Spinal cord (tissue), 10 donors: ENCODE results near the gene AOPEP. TPM values are rescaled to one million over a fixed set of nuclear protein-coding genes. Genes with fewer than 3 reads are reported as not detected.
A peak's percentile ranks its signal among the peaks of the same experiment; 100 is the strongest.

Experiments used
- DNase-seq, 6 donors: peaks; one replicate each; pipeline versions ENCODE4 v3.0.0 to v3.0.0-alpha.2; 2013 to 2015; ENCODE audit warnings: low spot score in 6 of 6, low read depth in 4 of 6
- H3K27ac ChIP-seq: one replicate; pipeline ENCODE4 v1.5.1; 2013; ENCODE audit warnings: low read depth, low read length, control low read depth
- H3K27me3 ChIP-seq: one replicate; pipeline ENCODE4 v1.6.1; 2013; ENCODE audit warnings: low read length; ENCODE audit not compliant: control insufficient read depth, insufficient read depth
- H3K36me3 ChIP-seq: one replicate; pipeline ENCODE4 v1.6.1; 2013; ENCODE audit warnings: low read length; ENCODE audit not compliant: control insufficient read depth, insufficient read depth
- H3K4me1 ChIP-seq: one replicate; pipeline ENCODE4 v1.6.1; 2013; ENCODE audit warnings: low read length; ENCODE audit not compliant: control insufficient read depth, insufficient read depth
- H3K4me3 ChIP-seq: one replicate; pipeline ENCODE4 v1.5.1; 2013; ENCODE audit warnings: low read depth, low read length, control low read depth
- H3K9me3 ChIP-seq: one replicate; pipeline ENCODE4 v1.6.1; 2013; ENCODE audit warnings: low read length; ENCODE audit not compliant: control insufficient read depth, insufficient read depth
- whole genome bisulfite sequencing: methylation state at CpG from one replicate; pipeline ENCODE4 v1.1.5; 2013; ENCODE audit warnings: missing lambda C conversion rate; ENCODE audit not compliant: insufficient coverage; 5-methylcytosine and 5-hydroxymethylcytosine counted together
- polyA plus RNA-seq, 2 donors: library from polyadenylated mRNA; unstranded; fragments of 120-200 nt; gene quantifications; one replicate each; pipeline ENCODE4 v1.2.1, GENCODE V29; 2013; ENCODE audit not compliant: insufficient read length in 2 of 2
- total RNA-seq, 2 donors: library from RNA; depleted of rRNA in 1 of 2; stranded (reverse); fragments of 120-200 nt in 1 of 2; fragments of >200 nt in 1 of 2; gene quantifications; one replicate each; pipeline versions ENCODE4 v1.2.3 to v1.2.4, GENCODE V29; 2013 to 2014
- donor health status: healthy.

AOPEP gene
- total and polyA plus RNA-seq, 4 donors, result 42.8 to 77.4 (median 56.3) TPM

DNA sequence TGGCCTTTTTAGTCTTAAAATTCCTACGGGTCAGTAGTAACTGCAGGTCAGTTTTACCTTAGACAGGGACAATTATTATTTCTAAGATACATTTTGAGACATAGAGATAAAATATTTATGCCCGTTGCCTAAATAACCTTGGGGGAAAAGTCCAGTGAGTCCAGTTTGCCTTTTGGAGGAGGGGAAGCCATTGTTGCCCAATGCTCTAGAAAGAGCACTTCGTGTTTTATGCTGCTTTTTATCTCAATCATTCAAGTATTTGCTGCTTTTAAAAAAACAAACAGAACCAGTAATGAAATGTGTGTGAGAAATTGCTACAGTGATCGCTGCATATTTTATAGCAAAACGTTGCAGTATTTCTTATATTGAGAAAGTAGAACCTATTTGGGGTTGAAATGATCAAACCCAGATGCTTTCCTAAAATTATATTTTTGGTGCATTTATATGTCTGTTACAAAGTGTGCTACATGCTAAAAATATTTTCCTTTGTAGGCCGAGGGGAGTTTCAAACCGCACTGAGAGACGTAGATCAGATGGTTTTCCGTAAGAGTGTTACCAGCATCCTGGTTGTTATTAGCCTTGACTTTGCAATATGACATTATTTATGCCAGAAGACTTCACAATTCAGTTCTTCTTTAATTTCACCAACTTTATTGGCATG lies 266.8 kb downstream of the AOPEP start:
- peaks cover 6% of the 10 kb centered on the region for H3K36me3 ChIP-seq
- no peak overlapping the region for H3K27ac ChIP-seq

DNA sequence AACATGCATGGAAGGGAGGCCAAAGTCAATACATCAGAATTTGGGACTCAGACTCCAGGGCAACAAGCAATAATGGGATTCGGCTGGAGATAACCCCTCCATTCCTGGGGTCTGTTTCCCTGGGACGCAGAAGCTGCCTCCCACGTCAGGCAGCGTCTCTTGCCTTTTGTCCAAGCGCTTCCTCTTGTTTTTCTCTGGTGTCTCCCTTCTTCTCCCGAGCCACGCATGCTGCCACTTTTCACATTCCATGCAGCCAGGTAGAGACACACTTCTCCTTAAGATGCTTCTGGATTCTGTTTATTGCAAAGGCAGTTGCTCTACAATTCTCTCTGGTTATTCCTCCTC lies 267.3 kb downstream of the AOPEP start:
- Histone ChIP-seq H3K9me3 (no peaks in the 10 kb centered on the region), H3K27ac (no peak overlapping the region), H3K27me3 (no peaks in the 10 kb centered on the region), H3K4me1 (no peaks in the 10 kb centered on the region), H3K36me3 (peaks cover 6% of the 10 kb centered on the region), H3K4me3 (no peak overlapping the region)
- no peak for DNase-seq
- 75% methylated on average over 7 of the region's 7 CpGs for WGBS

More for the DNA sequence above, 266.8 kb downstream of the AOPEP start:
- WGBS, result 100% methylated on average over 5 of the region's 9 CpGs
- no peak overlapping the region for H3K4me3 ChIP-seq
- H3K27me3 ChIP-seq, result no peaks in the 10 kb centered on the region
- no peak for DNase-seq
- H3K4me1 ChIP-seq, result no peaks in the 10 kb centered on the region
- no peaks in the 10 kb centered on the region for H3K9me3 ChIP-seq

DNA sequence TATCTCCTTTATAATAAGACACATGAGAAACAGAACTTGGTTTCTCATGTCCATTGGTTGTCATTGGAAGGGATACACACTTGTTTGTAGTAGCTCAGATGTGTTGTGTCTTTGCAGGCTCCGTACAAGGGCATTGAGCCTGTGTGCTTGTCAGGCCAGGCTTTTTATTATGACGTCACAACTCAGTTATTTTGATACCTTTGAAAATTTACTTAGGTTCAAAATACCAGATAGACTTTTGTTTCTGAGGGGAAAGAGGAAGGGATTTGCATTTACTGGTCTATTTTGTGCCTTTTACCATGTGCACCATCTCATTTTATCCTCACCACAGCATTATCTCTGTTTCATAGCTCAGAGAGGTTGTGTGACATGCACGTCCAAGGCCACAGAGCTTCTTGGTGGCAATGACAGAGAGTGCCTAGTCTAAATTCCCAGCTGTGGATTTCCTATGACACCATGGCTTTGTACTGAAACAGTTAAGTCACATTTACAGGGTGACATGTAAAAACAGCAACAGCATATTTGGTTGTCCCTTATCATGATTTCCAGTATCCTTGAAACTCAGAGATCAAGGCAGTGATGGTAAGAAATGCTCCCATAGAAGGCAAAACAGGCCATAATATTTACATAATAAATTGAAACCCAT lies 268.7 kb downstream of the AOPEP start:
- H3K4me3 ChIP-seq, result no peak overlapping the region
- 100% methylated on average over 2 of the region's 3 CpGs for WGBS
- no peak for DNase-seq
- H3K27ac ChIP-seq, result peak overlapping the region; percentile 70
- no peaks in the 10 kb centered on the region for H3K9me3 ChIP-seq
- H3K27me3 ChIP-seq, result no peaks in the 10 kb centered on the region
- no peaks in the 10 kb centered on the region for H3K4me1 ChIP-seq
- peaks cover 6% of the 10 kb centered on the region for H3K36me3 ChIP-seq

DNA sequence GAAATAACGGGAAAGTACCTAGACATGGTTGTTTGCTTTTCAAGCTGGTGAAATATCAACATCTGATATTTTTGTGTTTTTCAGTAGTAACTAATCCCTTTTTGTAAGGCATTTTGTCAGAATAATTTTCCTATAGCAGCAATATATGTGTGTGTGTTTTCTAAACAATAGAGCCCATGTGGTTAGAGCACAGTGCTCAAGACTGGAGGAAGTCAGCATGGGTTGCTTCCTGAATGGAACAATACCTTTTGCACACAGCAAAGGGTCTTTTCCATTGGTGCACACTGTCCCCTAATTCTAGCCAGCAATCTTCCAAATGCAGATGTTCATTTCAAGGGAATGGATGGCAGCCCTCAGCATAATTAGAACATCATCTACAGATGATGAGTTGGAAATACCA lies 270.1 kb downstream of the AOPEP start:
- Histone ChIP-seq H3K4me1 (no peaks in the 10 kb centered on the region), H3K4me3 (no peak overlapping the region), H3K9me3 (no peaks in the 10 kb centered on the region), H3K27me3 (no peaks in the 10 kb centered on the region), H3K27ac (peak overlapping the region; percentile 70), H3K36me3 (peaks cover 3% of the 10 kb centered on the region)
- no CpG with 5 or more reads among the region's 1 CpG for WGBS
- no peak for DNase-seq

DNA sequence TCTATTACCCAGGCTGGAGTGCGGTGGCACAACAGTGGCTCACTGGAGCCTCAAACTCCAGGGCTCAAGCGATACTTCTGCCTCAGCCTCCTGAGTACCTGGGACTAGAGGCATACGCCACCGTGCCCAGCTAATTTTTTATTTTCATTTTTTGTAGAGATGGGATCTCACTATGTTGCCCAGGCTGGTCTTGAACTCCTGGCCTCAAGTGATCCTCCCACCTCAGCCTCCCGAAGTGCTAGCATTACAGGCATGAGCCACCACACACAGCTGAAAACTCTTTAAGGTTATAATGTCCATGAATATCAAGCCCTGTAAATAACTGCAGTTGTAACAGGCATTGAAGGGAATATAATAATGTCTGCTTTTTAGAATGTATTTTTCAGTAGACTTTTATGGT lies 271.2 kb downstream of the AOPEP start:
- H3K4me3 ChIP-seq, result no peak overlapping the region
- H3K4me1 ChIP-seq, result no peaks in the 10 kb centered on the region
- no peak for DNase-seq
- H3K9me3 ChIP-seq, result no peaks in the 10 kb centered on the region
- no peaks in the 10 kb centered on the region for H3K36me3 ChIP-seq
- H3K27ac ChIP-seq, result no peak overlapping the region
- H3K27me3 ChIP-seq, result no peaks in the 10 kb centered on the region
- 100% methylated on average over 4 of the region's 5 CpGs for WGBS

DNA sequence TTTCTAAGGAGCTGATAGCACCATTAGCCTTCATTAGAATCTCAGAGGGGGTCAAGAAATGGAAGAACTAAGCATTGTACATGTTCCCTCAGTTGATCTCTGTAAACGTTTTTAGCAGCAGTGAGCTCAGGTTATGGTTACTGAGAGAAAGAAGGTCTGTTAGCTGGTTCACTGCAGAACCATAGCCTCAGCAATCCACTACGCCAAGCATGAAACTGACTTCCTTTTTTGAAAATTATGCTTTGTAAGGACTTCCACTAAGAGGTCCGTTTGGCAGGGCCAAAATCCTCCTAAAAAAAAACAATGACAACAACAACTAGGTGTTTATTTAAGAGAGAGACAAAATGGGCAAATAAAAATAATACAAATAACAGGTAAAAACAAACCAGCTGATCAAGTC lies 273.3 kb downstream of the AOPEP start:
- WGBS, result 20% methylated on average over 1 of the region's 3 CpGs
- no peaks in the 10 kb centered on the region for H3K9me3 ChIP-seq
- no peaks in the 10 kb centered on the region for H3K36me3 ChIP-seq
- H3K27me3 ChIP-seq, result no peaks in the 10 kb centered on the region
- peaks cover 6% of the 10 kb centered on the region for H3K4me1 ChIP-seq
- DNase-seq, result no peak
- H3K4me3 ChIP-seq, result no peak overlapping the region
- H3K27ac ChIP-seq, result no peak overlapping the region

DNA sequence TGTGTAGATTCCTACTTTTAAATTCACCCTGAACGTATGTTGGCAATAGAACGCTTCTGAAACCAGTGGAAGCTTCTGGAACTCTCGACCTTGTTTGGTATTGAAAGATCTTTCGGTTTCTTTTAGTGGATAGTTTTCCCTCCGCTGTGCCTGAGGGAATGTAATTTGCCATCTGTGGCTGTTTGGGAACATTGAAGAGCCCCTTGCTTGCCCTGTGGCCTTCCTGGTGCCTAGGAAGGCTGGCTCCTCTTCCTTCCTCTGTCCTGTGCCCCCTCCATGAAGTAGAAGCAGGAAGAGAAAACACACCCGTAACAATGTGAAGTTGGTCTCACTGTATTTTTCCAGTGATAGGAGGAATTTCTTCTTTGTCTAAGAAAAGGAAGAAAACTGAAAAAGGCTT lies 274.3 kb downstream of the AOPEP start:
- no peak for DNase-seq
- peaks cover 10% of the 10 kb centered on the region for H3K4me1 ChIP-seq
- no peak overlapping the region for H3K4me3 ChIP-seq
- no CpG with 5 or more reads among the region's 6 CpGs for WGBS
- no peaks in the 10 kb centered on the region for H3K9me3 ChIP-seq
- H3K36me3 ChIP-seq, result no peaks in the 10 kb centered on the region
- H3K27ac ChIP-seq, result no peak overlapping the region
- no peaks in the 10 kb centered on the region for H3K27me3 ChIP-seq

DNA sequence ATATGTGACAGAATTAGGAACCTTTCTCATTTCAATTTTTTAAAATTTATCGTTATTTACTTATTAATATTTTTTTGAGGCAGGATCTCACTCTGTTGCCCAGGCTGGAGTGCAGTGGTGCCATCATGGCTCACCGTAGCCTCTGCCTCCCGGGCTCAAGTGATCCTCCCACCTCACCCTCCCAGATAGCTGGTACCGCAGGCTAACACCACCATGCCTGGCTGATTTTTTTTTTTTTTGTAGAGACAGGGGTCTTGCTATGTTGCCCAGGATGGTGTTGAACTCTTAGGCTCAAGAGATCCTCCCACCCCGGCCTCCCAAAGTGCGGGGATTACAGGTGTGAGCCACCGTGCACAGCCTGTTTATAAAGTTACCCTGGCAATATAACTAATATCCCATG lies 275.2 kb downstream of the AOPEP start:
- no CpG with 5 or more reads among the region's 7 CpGs for WGBS
- no peaks in the 10 kb centered on the region for H3K9me3 ChIP-seq
- H3K36me3 ChIP-seq, result no peaks in the 10 kb centered on the region
- no peaks in the 10 kb centered on the region for H3K27me3 ChIP-seq
- H3K4me3 ChIP-seq, result no peak overlapping the region
- peaks cover 10% of the 10 kb centered on the region for H3K4me1 ChIP-seq
- no peak for DNase-seq
- no peak overlapping the region for H3K27ac ChIP-seq

DNA sequence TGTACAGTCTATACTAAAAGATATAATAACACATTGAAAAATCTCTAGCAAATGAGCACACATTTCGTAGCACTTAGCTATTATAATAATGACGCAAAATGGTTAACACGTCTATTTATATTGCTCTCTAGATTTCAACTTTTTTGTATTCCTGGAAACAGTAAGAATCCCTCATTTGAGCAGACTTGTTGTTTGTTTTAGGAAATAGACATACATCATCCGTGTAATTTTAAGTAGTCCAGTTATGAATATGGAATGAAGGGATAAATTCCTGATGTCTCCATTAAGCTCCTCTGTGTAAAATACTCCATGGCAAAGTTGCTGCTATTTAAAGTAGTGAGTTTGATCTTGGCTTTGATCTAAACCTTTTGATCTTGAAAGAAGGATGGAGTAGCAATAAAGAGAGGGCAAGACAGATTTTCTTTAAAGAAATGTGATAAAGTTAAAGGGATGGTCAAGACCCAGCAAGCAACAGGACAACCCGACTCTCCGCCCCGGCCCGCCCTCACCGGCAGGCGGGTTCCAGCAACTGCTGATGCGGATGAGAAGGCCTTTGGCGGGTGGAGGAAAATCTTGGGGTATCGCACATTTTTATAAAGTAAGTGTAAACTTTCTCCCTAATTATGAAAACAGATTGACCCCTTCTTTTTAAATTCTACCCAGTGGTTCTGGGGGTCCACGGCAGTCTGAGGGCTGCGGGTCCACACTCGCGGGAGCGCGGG lies 277.4 kb downstream of the AOPEP start:
- 1% methylated on average over 6 of the region's 19 CpGs for WGBS
- Histone ChIP-seq H3K4me1 (peaks cover 10% of the 10 kb centered on the region), H3K27ac (peak overlapping the region; percentile 90), H3K4me3 (peak overlapping the region; percentile 79), H3K36me3 (no peaks in the 10 kb centered on the region), H3K9me3 (no peaks in the 10 kb centered on the region), H3K27me3 (no peaks in the 10 kb centered on the region)
- peak in 1 of 6 donors; percentile 47 for DNase-seq
